GM12873 (cell line): ENCODE data around the gene SH3RF1.

Experiments used
- TF ChIP-seq, protein P1 (sequence below): IDR thresholded peaks from 2 replicates; pipeline ENCODE4 v1.5.1; 2012; ENCODE audit warnings: low read depth, mild to moderate bottlenecking, moderate library complexity, low read length, control low read depth; ENCODE audit not compliant: insufficient read depth; ENCODE audit errors: missing control alignments

SH3RF1 gene

GRCh38 chr4:169132561-169133305, 138.0 kb downstream of the SH3RF1 start:
- TF ChIP-seq, protein P1, sequence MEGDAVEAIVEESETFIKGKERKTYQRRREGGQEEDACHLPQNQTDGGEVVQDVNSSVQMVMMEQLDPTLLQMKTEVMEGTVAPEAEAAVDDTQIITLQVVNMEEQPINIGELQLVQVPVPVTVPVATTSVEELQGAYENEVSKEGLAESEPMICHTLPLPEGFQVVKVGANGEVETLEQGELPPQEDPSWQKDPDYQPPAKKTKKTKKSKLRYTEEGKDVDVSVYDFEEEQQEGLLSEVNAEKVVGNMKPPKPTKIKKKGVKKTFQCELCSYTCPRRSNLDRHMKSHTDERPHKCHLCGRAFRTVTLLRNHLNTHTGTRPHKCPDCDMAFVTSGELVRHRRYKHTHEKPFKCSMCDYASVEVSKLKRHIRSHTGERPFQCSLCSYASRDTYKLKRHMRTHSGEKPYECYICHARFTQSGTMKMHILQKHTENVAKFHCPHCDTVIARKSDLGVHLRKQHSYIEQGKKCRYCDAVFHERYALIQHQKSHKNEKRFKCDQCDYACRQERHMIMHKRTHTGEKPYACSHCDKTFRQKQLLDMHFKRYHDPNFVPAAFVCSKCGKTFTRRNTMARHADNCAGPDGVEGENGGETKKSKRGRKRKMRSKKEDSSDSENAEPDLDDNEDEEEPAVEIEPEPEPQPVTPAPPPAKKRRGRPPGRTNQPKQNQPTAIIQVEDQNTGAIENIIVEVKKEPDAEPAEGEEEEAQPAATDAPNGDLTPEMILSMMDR: no peak

GRCh38 chr4:169131556-169132208, 139.1 kb downstream of the SH3RF1 start:
- TF ChIP-seq, protein P1: no peak

DNA sequence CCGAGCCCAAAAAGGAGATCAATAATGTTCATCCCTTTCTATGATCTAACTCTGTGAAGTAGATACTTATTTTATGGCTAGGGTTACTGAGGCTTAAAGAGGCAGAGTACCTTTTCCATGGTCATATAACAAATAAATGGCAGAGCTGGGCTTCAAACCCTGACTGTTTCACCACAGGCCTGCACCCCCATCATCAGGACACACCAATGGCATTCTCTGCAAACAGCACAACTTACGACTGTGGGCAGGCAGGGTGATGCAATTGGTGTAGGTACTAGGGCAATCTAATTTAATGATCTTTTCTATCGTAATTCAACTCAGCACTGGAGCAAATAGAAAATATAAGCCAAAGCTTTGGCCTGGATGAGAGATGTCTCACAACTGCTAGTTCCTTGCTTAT, 141.9 kb downstream of the SH3RF1 start:
- TF ChIP-seq, protein P1: no peak

DNA sequence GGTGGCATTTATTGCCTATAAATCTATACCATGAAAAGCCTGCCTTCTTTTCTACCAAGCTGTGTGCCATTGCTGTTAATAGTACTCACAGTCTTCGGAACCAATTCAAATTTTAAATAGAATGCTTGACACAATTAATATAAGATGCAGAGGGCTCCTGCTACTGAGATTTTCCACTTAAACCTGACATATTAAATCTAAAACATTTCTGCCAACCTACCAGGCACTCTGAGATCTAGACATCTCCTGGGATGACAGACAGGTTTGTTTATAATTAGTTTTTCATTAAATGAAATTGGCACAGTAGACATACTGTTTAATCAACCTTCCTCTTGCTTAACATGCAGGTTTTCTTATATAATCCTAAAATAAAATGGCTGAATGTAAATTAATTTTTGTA, 143.4 kb downstream of the SH3RF1 start:
- TF ChIP-seq, protein P1: no peak

- TF ChIP-seq, protein P1: no peak
Measured at GRCh38 chr4:169124661-169125060, 146.1 kb downstream of the SH3RF1 start.

DNA sequence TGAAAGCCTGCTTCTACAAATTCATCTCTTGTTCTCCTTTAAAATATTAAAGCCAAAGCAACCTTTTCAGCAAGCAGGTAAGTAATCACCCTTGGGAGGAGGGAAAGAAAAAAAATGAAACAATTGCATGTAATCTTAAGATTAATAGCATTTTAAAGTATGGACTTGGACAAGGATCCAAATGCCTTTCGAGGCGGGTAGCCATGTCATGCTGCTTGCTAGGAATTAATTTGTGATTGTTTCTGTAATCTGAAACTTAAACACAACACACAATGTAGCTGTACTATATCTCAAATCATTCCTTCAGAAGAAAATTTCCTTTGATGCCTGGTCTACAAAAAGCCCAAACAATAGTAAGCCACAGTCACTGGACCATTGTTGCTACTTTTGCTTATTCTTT, 148.3 kb downstream of the SH3RF1 start:
- TF ChIP-seq, protein P1: no peak

GRCh38 chr4:169121861-169122382, 148.8 kb downstream of the SH3RF1 start:
- TF ChIP-seq, protein P1: no peak
